ENCODE measurements around the gene AGMO.
"Not testable (repeated sequence)": the region's sequence is repeated elsewhere in the genome, so short reads cannot be mapped to it uniquely, and the experiment has no call there.

The AGMO gene

DNA sequence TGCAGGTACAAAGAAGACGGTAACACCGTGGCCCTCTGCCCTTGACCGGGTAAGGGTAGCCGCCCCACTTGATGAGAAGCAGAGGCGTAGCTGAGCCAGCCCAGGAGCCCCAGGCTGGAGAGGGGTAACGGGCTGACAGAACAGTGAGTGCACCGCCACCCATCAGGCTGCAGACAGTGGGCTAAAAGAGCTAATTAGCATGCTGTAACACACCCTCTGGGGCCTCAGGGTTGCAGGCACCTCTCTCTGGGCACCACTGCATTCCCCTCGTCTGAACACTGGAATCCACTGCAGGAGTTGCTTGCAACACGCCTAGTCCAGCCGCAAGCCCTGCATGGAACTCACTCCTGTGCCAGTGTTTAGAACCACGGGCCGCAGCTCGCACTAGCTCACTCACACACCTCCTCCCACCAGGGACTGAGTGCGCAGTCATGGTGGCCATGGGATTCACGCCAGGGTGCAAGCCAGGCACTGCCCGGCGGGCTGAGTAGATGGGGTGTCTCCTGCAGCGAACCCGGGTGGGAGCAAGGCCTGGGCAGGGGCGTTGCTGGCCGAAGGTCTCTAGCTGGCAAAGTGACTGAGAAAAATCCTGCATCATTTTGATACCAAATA is 36.1 kb downstream of the AGMO start:
- H3K27me3 ChIP-seq: no peaks in the 10 kb centered on the region
- TF ChIP-seq, protein P1, sequence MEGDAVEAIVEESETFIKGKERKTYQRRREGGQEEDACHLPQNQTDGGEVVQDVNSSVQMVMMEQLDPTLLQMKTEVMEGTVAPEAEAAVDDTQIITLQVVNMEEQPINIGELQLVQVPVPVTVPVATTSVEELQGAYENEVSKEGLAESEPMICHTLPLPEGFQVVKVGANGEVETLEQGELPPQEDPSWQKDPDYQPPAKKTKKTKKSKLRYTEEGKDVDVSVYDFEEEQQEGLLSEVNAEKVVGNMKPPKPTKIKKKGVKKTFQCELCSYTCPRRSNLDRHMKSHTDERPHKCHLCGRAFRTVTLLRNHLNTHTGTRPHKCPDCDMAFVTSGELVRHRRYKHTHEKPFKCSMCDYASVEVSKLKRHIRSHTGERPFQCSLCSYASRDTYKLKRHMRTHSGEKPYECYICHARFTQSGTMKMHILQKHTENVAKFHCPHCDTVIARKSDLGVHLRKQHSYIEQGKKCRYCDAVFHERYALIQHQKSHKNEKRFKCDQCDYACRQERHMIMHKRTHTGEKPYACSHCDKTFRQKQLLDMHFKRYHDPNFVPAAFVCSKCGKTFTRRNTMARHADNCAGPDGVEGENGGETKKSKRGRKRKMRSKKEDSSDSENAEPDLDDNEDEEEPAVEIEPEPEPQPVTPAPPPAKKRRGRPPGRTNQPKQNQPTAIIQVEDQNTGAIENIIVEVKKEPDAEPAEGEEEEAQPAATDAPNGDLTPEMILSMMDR (IDR thresholded peaks at IDR 0.05; ENCODE audit: low read depth, low read length): no peak
- H3K4me3 ChIP-seq (ENCODE audit: low read depth, low read length): no peak overlapping the region
- no peaks in the 10 kb centered on the region for H3K9me3 ChIP-seq
- H3K4me1 ChIP-seq: no peaks in the 10 kb centered on the region
- no peak for DNase-seq
- H3K36me3 ChIP-seq: no peaks in the 10 kb centered on the region

DNA sequence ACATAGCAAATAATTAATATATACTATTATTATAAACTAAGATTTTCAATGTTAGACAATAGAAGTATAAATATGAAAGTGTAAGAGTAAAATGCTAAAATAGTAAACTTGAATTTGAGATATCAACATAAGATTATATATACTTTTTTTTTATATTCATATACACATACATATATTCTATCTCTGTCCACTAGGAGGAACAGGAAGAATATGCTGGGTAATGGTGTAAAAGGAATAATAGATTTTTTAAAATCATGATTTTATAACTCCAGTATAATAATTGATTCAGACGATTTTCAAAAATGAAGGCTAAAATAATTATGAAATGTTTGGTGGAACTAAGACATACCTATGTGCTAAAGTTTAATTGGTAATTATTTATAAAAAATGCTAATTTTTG is 37.7 kb downstream of the AGMO start:
- Histone ChIP-seq H3K27me3 (no peaks in the 10 kb centered on the region), H3K9me3 (no peaks in the 10 kb centered on the region), H3K4me3 (ENCODE audit: low read depth, low read length) (no peak overlapping the region), H3K36me3 (no peaks in the 10 kb centered on the region), H3K4me1 (no peaks in the 10 kb centered on the region)
- TF ChIP-seq, protein P1 (IDR thresholded peaks at IDR 0.05; ENCODE audit: low read depth, low read length): no peak
- DNase-seq: no peak

DNA sequence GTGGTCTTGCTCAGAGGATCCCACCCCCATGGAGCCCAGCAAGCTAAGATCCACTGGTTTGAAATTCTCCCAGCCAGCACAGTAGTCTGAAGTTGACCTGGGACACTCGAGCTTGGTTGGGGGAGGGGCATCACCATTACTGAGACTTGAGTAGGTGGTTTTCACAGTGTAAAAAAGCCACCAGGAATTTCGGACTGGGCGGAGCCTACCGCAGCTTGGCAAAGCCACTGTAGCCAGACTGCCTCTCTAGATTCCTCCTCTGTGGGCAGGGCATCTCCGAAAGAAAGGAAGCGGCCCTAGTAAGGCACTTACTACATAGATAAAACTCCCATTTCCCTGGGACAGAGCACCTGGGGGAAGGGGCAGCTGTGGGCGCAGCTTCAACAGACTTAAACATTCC is 44.0 kb downstream of the AGMO start:
- H3K4me3 ChIP-seq (ENCODE audit: low read depth, low read length); H3K9me3 ChIP-seq; H3K36me3 ChIP-seq; DNase-seq; H3K27me3 ChIP-seq; H3K4me1 ChIP-seq: not testable (repeated sequence)

DNA sequence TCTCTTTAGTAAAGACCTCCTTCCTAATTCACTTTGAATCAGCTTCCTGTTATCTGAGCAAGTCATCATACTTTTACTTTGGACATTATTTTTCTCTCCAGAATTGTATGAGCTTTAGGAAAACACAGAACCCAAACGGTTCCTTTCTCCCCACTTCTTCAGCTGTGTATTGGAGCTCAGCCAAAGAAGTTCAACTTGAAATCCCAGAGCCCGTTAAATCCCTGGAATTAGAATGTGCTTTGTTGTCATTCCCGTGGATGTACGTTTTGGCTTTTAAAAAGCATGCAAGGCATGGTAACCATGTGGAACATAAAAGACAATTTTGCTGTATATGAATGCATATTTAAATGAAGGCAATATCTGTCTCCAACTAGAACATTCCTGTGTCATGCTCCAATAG is 46.6 kb downstream of the AGMO start:
- no peaks in the 10 kb centered on the region for H3K4me1 ChIP-seq
- no peak for DNase-seq
- H3K9me3 ChIP-seq: no peaks in the 10 kb centered on the region
- no peak overlapping the region for H3K4me3 ChIP-seq (ENCODE audit: low read depth, low read length)
- TF ChIP-seq, protein P1 (IDR thresholded peaks at IDR 0.05; ENCODE audit: low read depth, low read length): no peak
- H3K27me3 ChIP-seq: no peaks in the 10 kb centered on the region
- H3K36me3 ChIP-seq: no peaks in the 10 kb centered on the region

DNA sequence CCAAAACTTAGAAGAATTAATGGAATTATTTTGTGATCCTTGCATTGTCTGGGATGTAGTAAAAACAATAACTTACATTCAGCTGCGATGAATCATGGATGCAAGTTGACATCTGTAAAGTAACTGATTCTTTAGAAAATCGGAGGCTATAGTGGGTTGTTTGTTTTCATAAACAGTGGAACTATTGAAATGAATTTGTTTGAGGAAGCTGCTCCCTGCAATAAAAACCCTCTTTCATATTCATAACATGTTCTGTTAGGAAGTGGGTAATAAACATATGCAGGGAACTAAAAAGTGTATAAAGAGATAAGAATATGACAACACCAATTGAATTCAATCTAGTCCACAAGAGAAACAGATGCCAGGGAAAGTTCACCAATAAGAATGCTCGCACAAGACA is 53.6 kb downstream of the AGMO start:
- no peaks in the 10 kb centered on the region for H3K27me3 ChIP-seq
- TF ChIP-seq, protein P1 (IDR thresholded peaks at IDR 0.05; ENCODE audit: low read depth, low read length): no peak
- DNase-seq: no peak
- no peak overlapping the region for H3K4me3 ChIP-seq (ENCODE audit: low read depth, low read length)
- no peaks in the 10 kb centered on the region for H3K4me1 ChIP-seq
- no peaks in the 10 kb centered on the region for H3K9me3 ChIP-seq
- no peaks in the 10 kb centered on the region for H3K36me3 ChIP-seq

DNA sequence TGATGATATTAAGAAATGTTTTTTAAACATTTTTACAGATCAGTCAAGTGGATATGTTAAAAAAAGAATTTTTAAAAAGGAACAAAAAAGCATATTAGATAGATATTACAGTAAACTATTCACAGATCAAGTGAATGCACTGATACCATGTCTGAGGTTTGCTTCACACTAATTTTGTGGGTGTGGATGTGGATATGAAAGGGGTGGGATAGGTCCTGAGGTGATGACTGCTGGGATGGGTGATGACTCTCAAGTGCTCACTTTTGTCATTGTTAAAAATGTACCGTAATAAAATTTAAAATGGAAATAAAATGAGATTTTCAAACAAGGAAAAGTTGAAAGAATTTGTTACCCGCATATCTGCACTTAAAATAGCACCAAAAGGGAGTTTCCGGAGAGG is 54.1 kb downstream of the AGMO start:
- no peak for DNase-seq
- TF ChIP-seq, protein P1 (IDR thresholded peaks at IDR 0.05; ENCODE audit: low read depth, low read length): no peak
- Histone ChIP-seq H3K4me1 (no peaks in the 10 kb centered on the region), H3K36me3 (no peaks in the 10 kb centered on the region), H3K4me3 (ENCODE audit: low read depth, low read length) (no peak overlapping the region), H3K27me3 (no peaks in the 10 kb centered on the region), H3K9me3 (no peaks in the 10 kb centered on the region)

DNA sequence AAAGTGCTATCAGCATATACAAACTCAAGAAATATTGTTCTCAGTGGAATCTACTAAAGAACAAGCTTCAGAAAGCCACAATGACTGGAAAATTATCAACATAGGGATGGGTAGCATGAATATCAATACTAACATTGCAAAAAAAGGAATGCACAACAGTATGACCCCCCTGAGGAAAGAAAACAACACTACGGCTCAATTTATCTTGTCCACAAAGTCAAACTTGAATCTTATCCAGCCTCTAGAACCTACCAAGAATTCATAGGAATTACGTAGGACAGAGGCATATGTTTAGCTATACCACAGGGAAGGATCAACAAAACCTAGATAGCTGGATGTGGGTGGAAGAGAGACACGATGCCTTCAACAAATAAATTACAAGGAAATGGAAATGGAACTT is 54.6 kb downstream of the AGMO start:
- DNase-seq: no peak
- TF ChIP-seq, protein P1 (IDR thresholded peaks at IDR 0.05; ENCODE audit: low read depth, low read length): no peak
- H3K4me1 ChIP-seq: no peaks in the 10 kb centered on the region
- no peaks in the 10 kb centered on the region for H3K36me3 ChIP-seq
- H3K9me3 ChIP-seq: no peaks in the 10 kb centered on the region
- H3K4me3 ChIP-seq (ENCODE audit: low read depth, low read length): no peak overlapping the region
- H3K27me3 ChIP-seq: no peaks in the 10 kb centered on the region

All from BE2C (cell line).